ENCODE results near the gene NEUROG3. TPM values are rescaled to one million over a fixed set of nuclear protein-coding genes. Genes with fewer than 3 reads are reported as not detected.

The NEUROG3 gene
- total RNA-seq: not detected in 3 replicates
- long read RNA-seq: 0 reads

DNA sequence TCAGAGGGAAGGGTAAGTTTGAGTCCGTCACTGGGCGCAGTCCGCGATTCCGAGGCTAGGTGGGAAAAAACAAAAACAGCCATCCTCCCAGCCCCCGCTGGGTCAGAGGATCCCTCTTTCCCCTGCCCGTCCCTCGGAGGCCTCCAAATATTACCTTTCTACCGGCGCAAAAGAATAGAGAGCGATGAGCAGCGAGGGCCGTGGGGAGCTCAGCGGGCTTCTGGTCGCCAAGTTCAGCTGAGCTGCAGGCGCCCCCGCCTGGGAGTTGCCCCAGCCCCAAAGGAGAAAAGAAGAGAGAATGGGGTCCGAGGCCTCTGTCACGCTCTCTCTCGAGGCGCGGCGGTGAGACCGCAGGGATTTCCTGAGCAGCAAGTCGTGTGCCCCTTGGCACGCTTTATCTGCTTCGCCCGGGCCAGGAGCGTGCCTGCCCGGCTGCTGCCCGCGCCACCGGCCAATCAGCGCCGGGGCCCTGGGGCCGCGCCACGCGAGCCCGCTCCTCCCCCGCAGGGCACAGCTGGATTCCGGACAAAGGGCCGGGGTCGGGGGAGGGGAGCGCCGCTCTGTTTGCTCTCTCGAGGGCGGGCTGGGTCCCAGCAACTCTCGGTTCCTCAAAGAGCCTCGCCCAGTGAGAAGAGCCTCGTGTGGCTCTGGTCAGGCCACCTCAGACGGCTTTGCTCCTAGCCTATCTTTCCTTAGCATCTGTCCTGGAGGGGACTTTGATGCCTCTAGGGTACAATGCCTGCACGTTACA lies at the start of gene NEUROG3:
TSS of gene NEUROG3 (minus strand) at position 367 of the 751 bp plus-strand sequence. CDS start 379 bp downstream, outside the sequence.
- TF ChIP-seq CTCF (IDR thresholded peaks at IDR 0.05): no peak
- Mint-ChIP-seq H3K27me3 (ENCODE audit: low read depth) (peaks cover 81% of the 10 kb centered on the region), H3K27ac (ENCODE audit: unreplicated experiment) (no peak within 1 kb of the TSS), H3K9me3 (ENCODE audit: low read depth) (no peaks in the 10 kb centered on the region), H3K4me3 (ENCODE audit: unreplicated experiment) (peak within 1 kb of the TSS; percentile 49), H3K4me1 (ENCODE audit: low read depth) (peaks cover 18% of the 10 kb centered on the region), H3K36me3 (ENCODE audit: low read depth) (no peaks in the 10 kb centered on the region)
- no peak for DNase-seq (ENCODE audit: low spot score)

GRCh38 chr10:69620625-69621024 lies 47.4 kb upstream of the NEUROG3 start:
- H3K27me3 Mint-ChIP-seq (ENCODE audit: low read depth): peaks cover 59% of the 10 kb centered on the region
- H3K9me3 Mint-ChIP-seq (ENCODE audit: low read depth): peaks cover 18% of the 10 kb centered on the region
- no peak overlapping the region for H3K27ac Mint-ChIP-seq (ENCODE audit: unreplicated experiment)
- H3K36me3 Mint-ChIP-seq (ENCODE audit: low read depth): peaks cover 7% of the 10 kb centered on the region
- DNase-seq (ENCODE audit: low spot score): no peak
- no peak overlapping the region for H3K4me3 Mint-ChIP-seq (ENCODE audit: unreplicated experiment)
- TF ChIP-seq CTCF (IDR thresholded peaks at IDR 0.05): no peak
- no peaks in the 10 kb centered on the region for H3K4me1 Mint-ChIP-seq (ENCODE audit: low read depth)

DNA sequence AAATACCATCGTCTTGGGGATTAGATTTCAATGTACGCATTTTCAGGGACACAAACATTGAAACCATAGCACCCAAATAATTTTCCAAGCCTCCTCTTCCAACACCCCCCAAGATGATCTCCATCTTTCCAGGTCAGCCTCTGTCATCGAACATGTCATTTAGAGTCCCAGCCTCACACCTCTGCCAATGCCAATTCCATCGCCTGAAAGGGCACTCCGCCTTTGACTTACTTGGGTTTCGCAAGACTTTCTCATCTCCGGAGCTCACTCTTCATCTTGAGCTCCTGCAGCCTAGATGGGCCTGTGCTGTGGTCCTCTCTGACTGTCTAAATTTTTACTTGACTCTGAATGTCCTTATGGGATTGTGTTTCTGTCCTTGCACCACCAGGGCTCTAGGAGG lies 46.4 kb upstream of the NEUROG3 start:
- H3K27ac Mint-ChIP-seq (ENCODE audit: unreplicated experiment): no peak overlapping the region
- H3K4me1 Mint-ChIP-seq (ENCODE audit: low read depth): no peaks in the 10 kb centered on the region
- H3K4me3 Mint-ChIP-seq (ENCODE audit: unreplicated experiment): no peak overlapping the region
- H3K9me3 Mint-ChIP-seq (ENCODE audit: low read depth): peaks cover 17% of the 10 kb centered on the region
- DNase-seq (ENCODE audit: low spot score): no peak
- H3K36me3 Mint-ChIP-seq (ENCODE audit: low read depth): peaks cover 7% of the 10 kb centered on the region
- no peak for TF ChIP-seq CTCF (IDR thresholded peaks at IDR 0.05)
- peaks cover 57% of the 10 kb centered on the region for H3K27me3 Mint-ChIP-seq (ENCODE audit: low read depth)

DNA sequence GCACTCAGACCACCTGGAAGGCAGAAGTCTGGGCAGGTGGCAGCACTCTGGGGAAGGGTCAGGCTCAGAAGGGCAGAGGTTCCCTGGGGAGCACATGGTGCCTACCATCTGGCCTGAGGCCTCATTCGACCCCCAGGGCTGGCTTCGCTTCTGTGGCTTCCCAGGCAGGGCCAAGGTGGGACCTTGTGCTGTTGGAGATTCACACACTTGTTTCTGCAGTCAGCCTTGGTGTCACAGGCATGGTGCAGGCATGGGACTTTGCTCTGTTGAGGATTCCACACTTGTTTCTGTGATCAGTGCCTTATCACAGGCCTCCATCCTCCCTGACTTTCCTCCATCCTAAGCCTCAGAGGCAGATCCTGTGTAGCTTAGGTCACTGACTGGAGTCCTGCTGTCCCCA lies 45.5 kb upstream of the NEUROG3 start:
- Mint-ChIP-seq H3K9me3 (ENCODE audit: low read depth) (peaks cover 13% of the 10 kb centered on the region), H3K4me3 (ENCODE audit: unreplicated experiment) (no peak overlapping the region), H3K27ac (ENCODE audit: unreplicated experiment) (no peak overlapping the region), H3K4me1 (ENCODE audit: low read depth) (no peaks in the 10 kb centered on the region), H3K27me3 (ENCODE audit: low read depth) (peaks cover 56% of the 10 kb centered on the region), H3K36me3 (ENCODE audit: low read depth) (peaks cover 4% of the 10 kb centered on the region)
- TF ChIP-seq CTCF (IDR thresholded peaks at IDR 0.05): no peak
- no peak for DNase-seq (ENCODE audit: low spot score)

GRCh38 chr10:69616358-69616757 lies 43.1 kb upstream of the NEUROG3 start:
- Mint-ChIP-seq H3K4me3 (ENCODE audit: unreplicated experiment) (no peak overlapping the region), H3K4me1 (ENCODE audit: low read depth) (no peaks in the 10 kb centered on the region), H3K27ac (ENCODE audit: unreplicated experiment) (no peak overlapping the region), H3K36me3 (ENCODE audit: low read depth) (peaks cover 1% of the 10 kb centered on the region), H3K9me3 (ENCODE audit: low read depth) (peaks cover 5% of the 10 kb centered on the region), H3K27me3 (ENCODE audit: low read depth) (peaks cover 55% of the 10 kb centered on the region)
- no peak for TF ChIP-seq CTCF (IDR thresholded peaks at IDR 0.05)
- DNase-seq (ENCODE audit: low spot score): no peak

Measured in chondrocyte (in vitro differentiated cells).